ENCODE data around the gene SLC4A5.
A peak's percentile ranks its signal among the peaks of the same experiment; 100 is the strongest.

Gene SLC4A5

DNA sequence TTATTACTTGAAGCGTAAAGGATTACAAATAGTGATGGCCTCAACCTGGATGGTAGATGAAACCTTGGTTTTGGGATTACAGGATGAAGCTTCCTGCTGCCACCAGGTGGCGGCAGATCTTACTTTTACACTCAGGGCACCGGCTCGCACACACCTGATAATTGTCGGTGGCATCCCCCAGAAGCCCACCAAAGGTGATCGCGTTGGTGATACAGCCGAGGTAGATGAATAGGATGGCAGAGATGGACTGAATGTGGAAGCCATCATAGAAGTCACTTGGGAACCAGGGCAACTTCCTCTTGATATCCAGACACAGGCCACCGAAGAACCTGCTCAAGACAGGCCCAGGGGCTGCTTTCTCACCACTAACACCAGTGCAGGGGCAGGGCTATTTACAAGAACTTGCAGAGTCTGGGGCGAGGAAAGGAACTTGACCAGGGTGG, 93.0 kb downstream of the SLC4A5 start:
- no CpG with 5 or more reads among the region's 10 CpGs for WGBS (ENCODE audit: extremely low coverage, insufficient coverage, insufficient read length)

GRCh38 chr2:74249406-74250122, 93.7 kb downstream of the SLC4A5 start:
- no CpG with 5 or more reads among the region's 6 CpGs for WGBS (ENCODE audit: extremely low coverage, insufficient coverage, insufficient read length)
- H3K27ac ChIP-seq (ENCODE audit: low read depth, low read length) = no peak overlapping the region
- no peak overlapping the region for H3K23ac ChIP-seq (ENCODE audit: low read length)
- H4K12ac ChIP-seq (ENCODE audit: low read depth, low read length) = no peak overlapping the region
- no peak overlapping the region for H4K8ac ChIP-seq (ENCODE audit: low read depth, low read length)
- no peak overlapping the region for H2BK5ac ChIP-seq (ENCODE audit: low read depth, low read length, poor library complexity)
- H3K4me1 ChIP-seq (ENCODE audit: control insufficient read depth in 1 of 2, insufficient read depth in 2 of 2, low read length in 2 of 2) = no peaks in the 10 kb centered on the region
- no peak overlapping the region for H2BK120ac ChIP-seq (ENCODE audit: insufficient read depth, low read length, poor library complexity)
- DNase-seq = no peak
- H3K4me3 ChIP-seq (ENCODE audit: low read depth, low read length) = no peak overlapping the region
- H4K91ac ChIP-seq (ENCODE audit: low read depth, low read length) = no peak overlapping the region
- no peak overlapping the region for H3K9ac ChIP-seq (ENCODE audit: low read length)
- H3K14ac ChIP-seq (ENCODE audit: low read length) = no peak overlapping the region
- H3K27me3 ChIP-seq (ENCODE audit: insufficient read depth, low read length) = no peaks in the 10 kb centered on the region
- H2AK5ac ChIP-seq (ENCODE audit: low read length) = no peak overlapping the region
- no peaks in the 10 kb centered on the region for H3K36me3 ChIP-seq (ENCODE audit: control insufficient read depth in 1 of 2, insufficient read depth in 2 of 2, low read length in 2 of 2)
- H3K79me2 ChIP-seq (ENCODE audit: control insufficient read depth, insufficient read depth, low read length, poor library complexity) = no peaks in the 10 kb centered on the region
- no peaks in the 10 kb centered on the region for H3K79me1 ChIP-seq (ENCODE audit: low read length)
- no peak overlapping the region for H2AFZ ChIP-seq (ENCODE audit: insufficient read depth, low read length, poor library complexity)
- no peak overlapping the region for H3K18ac ChIP-seq (ENCODE audit: low read length)
- H3K9me3 ChIP-seq (ENCODE audit: insufficient read depth, low read depth, low read length) = no peaks in the 10 kb centered on the region
- no peak overlapping the region for H3K4ac ChIP-seq (ENCODE audit: low read depth, low read length)
- no peak overlapping the region for H3K4me2 ChIP-seq (ENCODE audit: low read length)
- H2BK12ac ChIP-seq (ENCODE audit: low read length) = no peak overlapping the region

More for the DNA sequence above, 93.0 kb downstream of the SLC4A5 start:
- H3K4me2 ChIP-seq (ENCODE audit: low read length) = no peak overlapping the region
- no peak overlapping the region for H2BK120ac ChIP-seq (ENCODE audit: insufficient read depth, low read length, poor library complexity)
- no peak overlapping the region for H3K14ac ChIP-seq (ENCODE audit: low read length)
- no peaks in the 10 kb centered on the region for H3K27me3 ChIP-seq (ENCODE audit: insufficient read depth, low read length)
- DNase-seq = peak; percentile 20 to 73
- no peaks in the 10 kb centered on the region for H3K36me3 ChIP-seq (ENCODE audit: control insufficient read depth in 1 of 2, insufficient read depth in 2 of 2, low read length in 2 of 2)
- no peak overlapping the region for H4K12ac ChIP-seq (ENCODE audit: low read depth, low read length)
- no peak overlapping the region for H3K18ac ChIP-seq (ENCODE audit: low read length)
- H4K91ac ChIP-seq (ENCODE audit: low read depth, low read length) = no peak overlapping the region
- H2BK12ac ChIP-seq (ENCODE audit: low read length) = no peak overlapping the region
- H2AFZ ChIP-seq (ENCODE audit: insufficient read depth, low read length, poor library complexity) = no peak overlapping the region
- H3K4me3 ChIP-seq (ENCODE audit: low read depth, low read length) = no peak overlapping the region
- H3K4ac ChIP-seq (ENCODE audit: low read depth, low read length) = no peak overlapping the region
- no peaks in the 10 kb centered on the region for H3K79me1 ChIP-seq (ENCODE audit: low read length)
- H3K23ac ChIP-seq (ENCODE audit: low read length) = no peak overlapping the region
- H3K9ac ChIP-seq (ENCODE audit: low read length) = no peak overlapping the region
- no peak overlapping the region for H2BK5ac ChIP-seq (ENCODE audit: low read depth, low read length, poor library complexity)
- H3K9me3 ChIP-seq (ENCODE audit: insufficient read depth, low read depth, low read length) = no peaks in the 10 kb centered on the region
- no peak overlapping the region for H2AK5ac ChIP-seq (ENCODE audit: low read length)
- no peak overlapping the region for H4K8ac ChIP-seq (ENCODE audit: low read depth, low read length)
- H3K4me1 ChIP-seq (ENCODE audit: control insufficient read depth in 1 of 2, insufficient read depth in 2 of 2, low read length in 2 of 2) = no peaks in the 10 kb centered on the region
- no peak overlapping the region for H3K27ac ChIP-seq (ENCODE audit: low read depth, low read length)
- no peaks in the 10 kb centered on the region for H3K79me2 ChIP-seq (ENCODE audit: control insufficient read depth, insufficient read depth, low read length, poor library complexity)

- H3K18ac ChIP-seq (ENCODE audit: low read length) = no peak overlapping the region
- no peak overlapping the region for H3K23ac ChIP-seq (ENCODE audit: low read length)
Observed at GRCh38 chr2:74246496-74247195, 96.6 kb downstream of the SLC4A5 start.

DNA sequence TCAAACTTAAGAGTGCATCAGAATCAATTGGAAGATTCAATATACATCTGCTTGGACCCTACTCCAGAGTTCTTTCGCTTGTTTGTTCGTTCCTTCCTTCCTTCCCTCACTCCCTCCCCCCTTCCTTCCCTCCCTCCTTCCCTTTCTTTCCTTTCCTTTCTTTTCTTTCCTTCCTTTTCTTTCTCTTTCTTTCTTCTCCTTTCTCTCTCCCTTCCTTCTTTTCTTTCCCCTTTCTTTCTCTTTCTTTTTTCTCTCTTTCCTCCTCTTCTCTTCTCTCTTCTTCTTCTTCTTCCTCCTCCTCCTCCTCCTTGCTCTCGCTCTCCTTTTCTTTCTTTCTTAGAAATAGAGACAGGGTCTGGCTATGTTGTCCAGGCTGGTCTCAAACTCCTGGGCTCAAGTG, 98.9 kb downstream of the SLC4A5 start:
- no peak overlapping the region for H3K4ac ChIP-seq (ENCODE audit: low read depth, low read length)
- H3K36me3 ChIP-seq (ENCODE audit: control insufficient read depth in 1 of 2, insufficient read depth in 2 of 2, low read length in 2 of 2) = no peaks in the 10 kb centered on the region
- no peak overlapping the region for H3K14ac ChIP-seq (ENCODE audit: low read length)
- no peaks in the 10 kb centered on the region for H3K4me1 ChIP-seq (ENCODE audit: control insufficient read depth in 1 of 2, insufficient read depth in 2 of 2, low read length in 2 of 2)
- no peak overlapping the region for H2BK120ac ChIP-seq (ENCODE audit: insufficient read depth, low read length, poor library complexity)
- no peak overlapping the region for H3K4me2 ChIP-seq (ENCODE audit: low read length)
- no peak overlapping the region for H3K18ac ChIP-seq (ENCODE audit: low read length)
- no peaks in the 10 kb centered on the region for H3K79me2 ChIP-seq (ENCODE audit: control insufficient read depth, insufficient read depth, low read length, poor library complexity)
- no peak overlapping the region for H3K23ac ChIP-seq (ENCODE audit: low read length)
- no peak overlapping the region for H2BK5ac ChIP-seq (ENCODE audit: low read depth, low read length, poor library complexity)
- H4K12ac ChIP-seq (ENCODE audit: low read depth, low read length) = no peak overlapping the region
- DNase-seq = no peak
- H3K27ac ChIP-seq (ENCODE audit: low read depth, low read length) = no peak overlapping the region
- no peaks in the 10 kb centered on the region for H3K9me3 ChIP-seq (ENCODE audit: insufficient read depth, low read depth, low read length)
- no peak overlapping the region for H3K9ac ChIP-seq (ENCODE audit: low read length)
- no peaks in the 10 kb centered on the region for H3K79me1 ChIP-seq (ENCODE audit: low read length)
- no CpG with 5 or more reads among the region's 3 CpGs for WGBS (ENCODE audit: extremely low coverage, insufficient coverage, insufficient read length)
- H4K91ac ChIP-seq (ENCODE audit: low read depth, low read length) = no peak overlapping the region
- H3K4me3 ChIP-seq (ENCODE audit: low read depth, low read length) = no peak overlapping the region
- H2BK12ac ChIP-seq (ENCODE audit: low read length) = no peak overlapping the region
- H2AK5ac ChIP-seq (ENCODE audit: low read length) = no peak overlapping the region
- no peaks in the 10 kb centered on the region for H3K27me3 ChIP-seq (ENCODE audit: insufficient read depth, low read length)
- no peak overlapping the region for H4K8ac ChIP-seq (ENCODE audit: low read depth, low read length)
- no peak overlapping the region for H2AFZ ChIP-seq (ENCODE audit: insufficient read depth, low read length, poor library complexity)

More at GRCh38 chr2:74246496-74247195, 96.6 kb downstream of the SLC4A5 start:
- no peak overlapping the region for H3K27ac ChIP-seq (ENCODE audit: low read depth, low read length)
- no peak overlapping the region for H3K4me3 ChIP-seq (ENCODE audit: low read depth, low read length)
- H4K8ac ChIP-seq (ENCODE audit: low read depth, low read length) = no peak overlapping the region
- no peak overlapping the region for H3K4ac ChIP-seq (ENCODE audit: low read depth, low read length)
- H2BK120ac ChIP-seq (ENCODE audit: insufficient read depth, low read length, poor library complexity) = no peak overlapping the region
- H3K4me1 ChIP-seq (ENCODE audit: control insufficient read depth in 1 of 2, insufficient read depth in 2 of 2, low read length in 2 of 2) = no peaks in the 10 kb centered on the region
- no peaks in the 10 kb centered on the region for H3K9me3 ChIP-seq (ENCODE audit: insufficient read depth, low read depth, low read length)
- no peak overlapping the region for H3K4me2 ChIP-seq (ENCODE audit: low read length)
- no peaks in the 10 kb centered on the region for H3K79me2 ChIP-seq (ENCODE audit: control insufficient read depth, insufficient read depth, low read length, poor library complexity)
- no peak overlapping the region for H3K14ac ChIP-seq (ENCODE audit: low read length)
- no peak for DNase-seq
- H4K91ac ChIP-seq (ENCODE audit: low read depth, low read length) = no peak overlapping the region
- H2AK5ac ChIP-seq (ENCODE audit: low read length) = no peak overlapping the region
- no peaks in the 10 kb centered on the region for H3K79me1 ChIP-seq (ENCODE audit: low read length)
- H4K12ac ChIP-seq (ENCODE audit: low read depth, low read length) = no peak overlapping the region
- no peaks in the 10 kb centered on the region for H3K36me3 ChIP-seq (ENCODE audit: control insufficient read depth in 1 of 2, insufficient read depth in 2 of 2, low read length in 2 of 2)
- H3K27me3 ChIP-seq (ENCODE audit: insufficient read depth, low read length) = no peaks in the 10 kb centered on the region
- H2BK12ac ChIP-seq (ENCODE audit: low read length) = no peak overlapping the region
- no peak overlapping the region for H2AFZ ChIP-seq (ENCODE audit: insufficient read depth, low read length, poor library complexity)
- H3K9ac ChIP-seq (ENCODE audit: low read length) = no peak overlapping the region
- no CpG with 5 or more reads among the region's 14 CpGs for whole genome bisulfite sequencing (ENCODE audit: extremely low coverage, insufficient coverage, insufficient read length)
- H2BK5ac ChIP-seq (ENCODE audit: low read depth, low read length, poor library complexity) = no peak overlapping the region

Measured in trophoblast cell (in vitro differentiated cells and primary cell).